Right lobe of liver (tissue), 6 donors: Measurements from ENCODE around the gene SRCAP. TPM values are rescaled to one million over a fixed set of nuclear protein-coding genes. Genes with fewer than 3 reads are reported as not detected.
A peak's percentile ranks its signal among the peaks of the same experiment; 100 is the strongest.

Experiments
- ATAC-seq, 4 donors: fragments of 200-7000 bp; cut with Tn5 transposase; one replicate each; pipeline ENCODE4 v1.9.1; 2020; ENCODE audit warnings: mild to moderate bottlenecking in 4 of 4, moderate library complexity in 4 of 4
- DNase-seq, 3 donors: peaks; one replicate each; pipeline ENCODE4 v3.0.0-alpha.2; 2020
- H3K27ac ChIP-seq, 3 donors: fragments of 200-600 bp; one replicate each; pipeline ENCODE4 v1.8.0; 2022
- H3K27me3 ChIP-seq, 2 donors: fragments of 200-600 bp; one replicate each; pipeline ENCODE4 v1.8.0; 2022
- H3K36me3 ChIP-seq, 4 donors: fragments of 200-600 bp; sonication (generic) in 1 of 4; one replicate each; pipeline versions ENCODE4 v1.5.1 to v1.8.0; 2017 to 2022; ENCODE audit warnings: control low read depth in 1 of 4
- H3K4me1 ChIP-seq, 4 donors: fragments of 200-600 bp; sonication (generic) in 1 of 4; one replicate each; pipeline versions ENCODE4 v1.5.1 to v1.8.0; 2017 to 2022; ENCODE audit warnings: control low read depth in 1 of 4
- H3K4me3 ChIP-seq, 3 donors: fragments of 200-600 bp; one replicate each; pipeline ENCODE4 v1.8.0; 2022
- H3K9me3 ChIP-seq, 4 donors: fragments of 200-600 bp; sonication (generic) in 1 of 4; one replicate each; pipeline versions ENCODE4 v1.5.1 to v1.8.0; 2017 to 2022; ENCODE audit warnings: control low read depth in 1 of 4
- POLR2A ChIP-seq: fragments of 450-650 bp; IDR thresholded peaks from one replicate; pipeline ENCODE4 v1.6.1; 2017; ENCODE audit warnings: antibody characterized with exemption, mild to moderate bottlenecking
- WGBS: methylation state at CpG from one replicate; pipeline ENCODE4 v1.1.6; 2018; ENCODE audit warnings: low coverage, low lambda C conversion rate; ENCODE audit not compliant: insufficient coverage; ENCODE audit errors: missing lambda C conversion rate; 5-methylcytosine and 5-hydroxymethylcytosine counted together
- intact Hi-C, 2 donors: fragments of 100-400 bp; cut with DNase I; formaldehyde crosslinking; loops; one replicate each; pipeline versions ENCODE4 v1.11.2 to v1.14.1; 2022
- total RNA-seq, 6 experiments: library from RNA; depleted of rRNA in 2 of 6; stranded (reverse); fragments of >200 nt in 2 of 6; fragmentation: NEBNext Ultra II Directional in 3 of 6; extraction: Animal tissue kit (Norgen Biotek cat#: 25700) in 3 of 6; gene quantifications; one replicate each; pipeline versions ENCODE4 v1.1.0 to v1.2.4, GENCODE V29; 2016 to 2023
- TF ChIP-seq, protein P1 (sequence below), 4 donors: fragments of 200-600 bp in 3 of 4; fragments of 450-650 bp in 1 of 4; IDR thresholded peaks; one replicate each; pipeline versions ENCODE4 v1.5.1 to v1.8.0; 2016 to 2022; ENCODE audit warnings: antibody characterized with exemption in 4 of 4, mild to moderate bottlenecking in 2 of 4
- donor health status: DM: no; HTN: yes; CAD: no.
- donor health status: DM: no; HTN: no; CAD: no.
- donor health status: DM: no; HTN: no; CAD: no.
- donor health status: DM: no; HTN: yes; CAD: no.
- donor health status: DM: no; HTN: yes; CAD: no.

The SRCAP gene
- total RNA-seq, 6 experiments from 2014 or later = 12.1 to 31.3 (median 22.6) TPM

DNA sequence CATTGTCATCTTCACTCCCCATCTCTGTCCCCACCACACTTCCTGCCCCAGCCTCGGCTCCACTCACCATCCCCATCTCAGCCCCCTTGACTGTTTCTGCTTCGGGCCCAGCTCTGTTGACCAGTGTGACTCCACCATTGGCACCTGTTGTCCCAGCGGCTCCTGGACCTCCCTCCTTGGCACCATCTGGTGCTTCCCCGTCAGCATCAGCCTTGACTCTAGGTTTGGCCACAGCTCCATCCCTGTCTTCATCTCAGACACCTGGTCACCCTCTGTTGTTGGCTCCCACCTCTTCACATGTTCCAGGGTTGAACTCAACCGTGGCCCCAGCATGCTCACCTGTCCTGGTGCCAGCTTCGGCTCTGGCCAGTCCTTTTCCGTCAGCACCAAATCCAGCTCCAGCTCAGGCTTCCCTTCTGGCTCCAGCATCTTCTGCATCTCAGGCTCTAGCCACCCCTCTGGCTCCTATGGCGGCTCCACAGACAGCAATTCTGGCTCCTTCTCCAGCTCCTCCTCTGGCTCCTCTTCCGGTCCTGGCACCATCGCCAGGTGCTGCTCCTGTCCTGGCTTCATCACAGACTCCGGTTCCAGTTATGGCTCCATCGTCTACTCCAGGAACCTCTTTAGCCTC lies 24.9 kb downstream of the SRCAP start:
- 87% methylated on average over 11 of the region's 12 CpGs for WGBS
- Histone ChIP-seq H3K36me3 (peaks cover 22 to 59% (median 48%) of the 10 kb centered on the region in 4 donors), H3K27ac (no peak overlapping the region), H3K4me3 (no peak overlapping the region), H3K27me3 (no peaks in the 10 kb centered on the region), H3K9me3 (no peaks in the 10 kb centered on the region), H3K4me1 (peaks cover 0 to 14% (median 4%) of the 10 kb centered on the region in 4 donors)
- DNase-seq (no peak), ATAC-seq (peak; percentile 3 to 7 (median 4))
- intact Hi-C loops = no loop called here
- no peak for TF ChIP-seq POLR2A
- TF ChIP-seq, protein P1, sequence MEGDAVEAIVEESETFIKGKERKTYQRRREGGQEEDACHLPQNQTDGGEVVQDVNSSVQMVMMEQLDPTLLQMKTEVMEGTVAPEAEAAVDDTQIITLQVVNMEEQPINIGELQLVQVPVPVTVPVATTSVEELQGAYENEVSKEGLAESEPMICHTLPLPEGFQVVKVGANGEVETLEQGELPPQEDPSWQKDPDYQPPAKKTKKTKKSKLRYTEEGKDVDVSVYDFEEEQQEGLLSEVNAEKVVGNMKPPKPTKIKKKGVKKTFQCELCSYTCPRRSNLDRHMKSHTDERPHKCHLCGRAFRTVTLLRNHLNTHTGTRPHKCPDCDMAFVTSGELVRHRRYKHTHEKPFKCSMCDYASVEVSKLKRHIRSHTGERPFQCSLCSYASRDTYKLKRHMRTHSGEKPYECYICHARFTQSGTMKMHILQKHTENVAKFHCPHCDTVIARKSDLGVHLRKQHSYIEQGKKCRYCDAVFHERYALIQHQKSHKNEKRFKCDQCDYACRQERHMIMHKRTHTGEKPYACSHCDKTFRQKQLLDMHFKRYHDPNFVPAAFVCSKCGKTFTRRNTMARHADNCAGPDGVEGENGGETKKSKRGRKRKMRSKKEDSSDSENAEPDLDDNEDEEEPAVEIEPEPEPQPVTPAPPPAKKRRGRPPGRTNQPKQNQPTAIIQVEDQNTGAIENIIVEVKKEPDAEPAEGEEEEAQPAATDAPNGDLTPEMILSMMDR (IDR thresholded peaks at IDR 0.05) = no peak

DNA sequence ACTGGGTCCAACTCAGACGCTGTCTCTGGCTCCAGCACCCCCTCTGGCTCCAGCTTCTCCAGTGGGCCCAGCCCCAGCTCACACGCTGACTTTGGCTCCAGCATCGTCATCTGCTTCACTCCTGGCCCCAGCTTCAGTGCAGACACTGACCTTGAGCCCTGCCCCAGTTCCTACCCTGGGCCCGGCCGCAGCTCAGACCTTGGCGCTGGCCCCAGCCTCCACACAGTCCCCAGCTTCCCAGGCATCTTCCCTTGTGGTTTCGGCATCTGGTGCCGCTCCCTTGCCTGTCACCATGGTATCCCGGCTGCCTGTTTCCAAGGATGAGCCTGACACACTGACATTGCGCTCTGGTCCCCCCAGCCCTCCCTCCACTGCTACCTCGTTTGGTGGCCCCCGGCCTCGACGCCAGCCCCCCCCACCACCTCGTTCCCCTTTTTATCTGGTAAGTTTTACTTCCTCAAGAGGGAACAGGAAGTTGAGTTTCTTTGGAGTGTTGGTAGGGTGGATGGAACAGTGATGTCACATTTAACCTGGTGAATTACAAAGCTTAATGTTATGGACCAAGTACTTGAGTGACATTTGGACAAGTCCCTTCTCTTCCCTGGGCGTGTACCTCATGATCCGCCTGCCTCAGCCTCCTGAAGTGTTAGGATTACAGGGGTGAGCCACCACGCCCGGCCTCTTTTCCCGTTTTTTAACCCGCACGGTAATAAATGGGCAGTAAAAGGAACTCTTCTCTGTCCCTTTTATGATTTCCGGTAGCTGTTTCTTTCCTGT lies 25.9 kb downstream of the SRCAP start:
- Histone ChIP-seq H3K27me3 (no peaks in the 10 kb centered on the region), H3K9me3 (no peaks in the 10 kb centered on the region), H3K36me3 (peaks cover 22 to 60% (median 47%) of the 10 kb centered on the region in 4 donors), H3K4me1 (peaks cover 0 to 18% (median 8%) of the 10 kb centered on the region in 4 donors), H3K4me3 (no peak overlapping the region), H3K27ac (no peak overlapping the region)
- DNase-seq (peak; percentile 44 to 78 (median 71)), ATAC-seq (peak; percentile 43 to 80 (median 60))
- intact Hi-C loops = no loop called here
- TF ChIP-seq, protein P1 (IDR thresholded peaks at IDR 0.05) = no peak
- TF ChIP-seq POLR2A = no peak
- WGBS = 55% methylated on average over 18 of the region's 23 CpGs

GRCh38 chr16:30725418-30725792 lies 26.4 kb downstream of the SRCAP start:
- Histone ChIP-seq H3K36me3 (peaks cover 16 to 60% (median 47%) of the 10 kb centered on the region in 4 donors), H3K27me3 (no peaks in the 10 kb centered on the region), H3K9me3 (no peaks in the 10 kb centered on the region), H3K27ac (no peak overlapping the region), H3K4me3 (no peak overlapping the region), H3K4me1 (peaks cover 0 to 18% (median 8%) of the 10 kb centered on the region in 4 donors)
- intact Hi-C loops = no loop called here
- WGBS = 96% methylated on average over 2 of the region's 3 CpGs
- no peak for DNase-seq
- no peak for ATAC-seq
- no peak for TF ChIP-seq POLR2A
- TF ChIP-seq, protein P1 (IDR thresholded peaks at IDR 0.05) = no peak

- DNase-seq = no peak
- H3K9me3 ChIP-seq = no peaks in the 10 kb centered on the region
- TF ChIP-seq, protein P1 (IDR thresholded peaks at IDR 0.05) = no peak
- TF ChIP-seq POLR2A = no peak
- no peaks in the 10 kb centered on the region for H3K27me3 ChIP-seq
- H3K36me3 ChIP-seq = peaks cover 0 to 60% (median 43%) of the 10 kb centered on the region in 4 donors
- 92% methylated on average over 4 of the region's 6 CpGs for WGBS
- intact Hi-C loops = no loop called here
- H3K27ac ChIP-seq = no peak overlapping the region
- ATAC-seq = no peak
- peaks cover 0 to 18% (median 8%) of the 10 kb centered on the region in 4 donors for H3K4me1 ChIP-seq
- no peak overlapping the region for H3K4me3 ChIP-seq
Observed at GRCh38 chr16:30728321-30728720, 29.4 kb downstream of the SRCAP start.
